ENCODE data around the gene ABAT.
"Not testable (repeated sequence)": the region's sequence is repeated elsewhere in the genome, so short reads cannot be mapped to it uniquely, and the experiment has no call there.

ABAT gene

DNA sequence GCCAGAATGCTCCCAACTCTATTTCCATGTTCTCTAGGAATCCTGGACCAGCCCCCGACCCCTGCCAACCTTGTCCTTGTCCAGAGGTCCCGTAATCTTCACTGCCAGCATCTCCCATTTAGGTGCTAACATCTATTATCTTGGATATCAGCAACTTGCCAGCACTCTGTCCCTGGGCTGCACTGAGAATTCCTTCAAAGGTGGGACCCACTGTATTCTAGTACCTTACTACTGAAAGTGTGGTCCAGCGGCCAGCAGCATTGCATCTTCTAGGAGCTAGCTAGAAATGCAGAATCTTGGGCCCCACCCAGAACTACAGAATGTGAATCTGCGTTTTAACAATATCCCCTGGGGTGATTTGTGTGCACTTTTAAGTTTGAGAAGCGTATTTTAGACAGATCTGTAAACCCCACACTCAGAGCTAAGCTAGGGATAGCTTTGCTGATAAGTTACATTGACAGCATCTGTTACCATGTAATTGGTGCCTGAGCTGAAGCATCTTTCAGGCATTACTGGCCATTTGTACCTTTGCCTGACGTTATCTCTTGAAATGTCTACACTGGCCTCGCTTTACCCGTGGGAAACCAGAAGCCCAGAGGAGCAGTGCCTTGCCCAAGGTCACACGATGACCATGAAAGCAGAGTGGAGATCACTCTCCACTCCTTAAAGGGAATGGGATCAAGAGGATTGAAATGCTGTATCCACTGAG is 8.3 kb downstream of the ABAT start:
- no peak for DNase-seq

DNA sequence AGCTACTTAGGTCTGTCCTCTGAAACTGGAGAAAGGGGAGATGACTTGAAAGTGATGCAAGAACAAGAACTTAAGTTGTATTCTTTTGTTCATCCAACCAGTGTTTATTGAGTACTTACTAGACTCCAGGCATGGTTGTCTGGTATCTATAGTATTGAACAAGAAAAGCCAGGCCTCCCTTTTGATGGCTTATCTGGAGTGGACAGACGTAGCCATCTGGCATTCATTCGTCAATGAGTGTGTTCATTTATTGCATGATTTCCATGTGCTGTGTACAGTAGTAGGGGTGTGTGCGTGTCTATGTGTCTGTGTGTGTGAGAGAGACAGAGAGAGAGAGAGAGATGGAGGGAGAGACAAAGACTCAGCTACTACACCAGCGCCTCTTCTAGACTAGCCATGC is 9.2 kb downstream of the ABAT start:
- DNase-seq: no peak

DNA sequence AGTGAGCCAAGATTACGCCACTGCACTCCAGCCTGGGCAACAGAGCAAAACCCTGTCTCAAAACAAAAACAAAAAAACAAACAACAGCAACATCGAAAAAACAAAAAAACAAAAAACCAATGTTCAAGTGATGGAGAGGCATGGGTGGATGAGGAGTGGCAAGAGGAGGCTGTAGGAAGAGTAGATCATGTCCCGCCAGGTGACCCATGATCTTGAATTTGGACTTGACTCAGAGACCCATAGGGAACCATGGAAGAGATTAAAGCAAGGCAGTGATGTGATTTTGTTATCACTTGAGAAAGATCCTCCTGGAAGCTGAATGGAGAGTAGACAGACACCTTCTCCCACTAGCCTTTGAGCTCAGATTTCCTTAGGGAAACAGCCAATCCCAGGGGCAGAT is 11.2 kb downstream of the ABAT start:
- no peak for DNase-seq

DNA sequence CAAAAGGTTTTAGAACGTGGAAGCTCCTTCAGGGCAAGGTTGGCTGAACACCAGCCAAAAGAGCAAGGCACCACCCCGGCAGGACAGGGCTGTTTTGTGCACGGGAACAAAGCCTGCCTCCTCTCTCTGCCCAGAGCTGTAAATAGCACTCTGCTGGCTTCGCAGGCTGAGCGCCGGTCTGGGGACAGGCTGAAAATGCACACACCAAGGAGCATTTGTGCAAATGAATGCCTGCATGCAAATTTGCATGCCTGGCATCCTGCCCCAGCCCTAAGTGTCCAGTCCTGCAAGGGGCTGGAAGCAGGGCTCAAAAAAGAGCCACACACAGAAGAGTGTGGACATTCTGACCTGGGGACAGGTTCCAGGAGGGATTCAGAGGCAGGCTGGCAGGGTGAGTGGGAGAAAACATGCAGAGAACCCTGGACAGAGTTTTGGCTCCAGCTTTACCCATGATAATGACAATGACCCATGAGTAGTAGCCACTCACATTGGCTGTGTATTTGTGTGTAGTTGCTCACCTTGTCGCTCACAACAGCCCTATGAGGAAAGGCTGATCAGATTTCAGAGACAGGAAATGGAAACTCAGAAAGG is 11.7 kb downstream of the ABAT start:
- DNase-seq: no peak

DNA sequence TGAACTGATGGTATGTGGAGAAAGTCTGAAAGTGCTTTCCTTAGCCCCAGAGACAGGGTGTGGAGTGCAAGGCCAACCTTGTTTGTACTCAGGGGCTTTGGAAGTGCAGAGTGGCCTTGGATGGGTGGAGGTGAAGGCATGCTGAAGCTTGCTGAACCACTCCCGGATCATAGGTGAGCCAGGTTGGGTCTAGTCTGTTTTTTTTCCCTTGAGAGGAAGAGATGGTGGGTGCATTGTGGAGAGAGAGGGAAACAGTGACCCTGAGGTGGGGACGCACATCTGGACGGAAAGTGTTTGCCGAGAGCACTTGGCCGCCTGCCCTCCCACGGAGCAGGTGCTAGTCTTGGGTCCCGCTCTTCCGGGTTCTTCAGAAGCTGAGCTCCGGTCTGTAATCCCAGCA is 12.5 kb downstream of the ABAT start:
- peak; percentile 36 for DNase-seq

DNA sequence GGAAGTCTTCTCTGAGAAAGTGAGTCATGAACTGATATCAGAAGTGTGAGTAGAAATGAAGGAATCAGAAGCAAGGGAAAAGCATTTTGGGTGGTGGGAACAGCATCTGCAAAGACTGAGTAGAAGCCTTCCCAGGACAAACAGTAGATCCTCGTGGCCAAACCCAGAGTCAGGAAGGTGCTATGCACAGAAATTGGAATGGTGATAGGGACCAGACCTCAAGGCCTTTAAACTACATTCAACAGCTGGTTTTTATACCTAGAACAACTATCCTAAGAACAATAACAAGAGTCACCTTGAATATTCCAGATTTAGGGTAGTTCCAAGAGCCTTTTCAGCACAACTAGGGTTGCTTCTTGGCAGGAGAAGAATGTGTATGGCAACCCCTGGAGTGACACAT is 15.3 kb downstream of the ABAT start:
- DNase-seq: no peak

DNA sequence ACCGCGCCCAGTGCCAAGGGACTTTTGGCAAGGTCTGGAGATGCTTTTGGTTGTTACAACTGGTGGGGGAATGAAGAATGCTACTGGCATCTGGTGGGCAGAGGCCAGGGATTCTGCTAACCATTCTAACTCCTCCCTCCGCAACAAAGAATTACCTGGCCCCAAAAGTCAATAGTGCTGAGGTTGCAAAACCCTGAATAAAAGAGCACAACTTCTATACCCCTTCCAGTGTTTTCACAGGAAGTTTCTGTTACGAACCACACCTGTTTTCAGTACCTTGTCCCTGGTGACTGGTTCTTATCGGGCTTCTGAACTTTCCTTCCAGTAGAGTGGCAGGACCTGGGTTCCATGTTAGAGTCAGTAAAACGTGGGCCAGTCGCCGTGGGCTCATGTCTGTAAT is 17.3 kb downstream of the ABAT start:
- no peak for DNase-seq

DNA sequence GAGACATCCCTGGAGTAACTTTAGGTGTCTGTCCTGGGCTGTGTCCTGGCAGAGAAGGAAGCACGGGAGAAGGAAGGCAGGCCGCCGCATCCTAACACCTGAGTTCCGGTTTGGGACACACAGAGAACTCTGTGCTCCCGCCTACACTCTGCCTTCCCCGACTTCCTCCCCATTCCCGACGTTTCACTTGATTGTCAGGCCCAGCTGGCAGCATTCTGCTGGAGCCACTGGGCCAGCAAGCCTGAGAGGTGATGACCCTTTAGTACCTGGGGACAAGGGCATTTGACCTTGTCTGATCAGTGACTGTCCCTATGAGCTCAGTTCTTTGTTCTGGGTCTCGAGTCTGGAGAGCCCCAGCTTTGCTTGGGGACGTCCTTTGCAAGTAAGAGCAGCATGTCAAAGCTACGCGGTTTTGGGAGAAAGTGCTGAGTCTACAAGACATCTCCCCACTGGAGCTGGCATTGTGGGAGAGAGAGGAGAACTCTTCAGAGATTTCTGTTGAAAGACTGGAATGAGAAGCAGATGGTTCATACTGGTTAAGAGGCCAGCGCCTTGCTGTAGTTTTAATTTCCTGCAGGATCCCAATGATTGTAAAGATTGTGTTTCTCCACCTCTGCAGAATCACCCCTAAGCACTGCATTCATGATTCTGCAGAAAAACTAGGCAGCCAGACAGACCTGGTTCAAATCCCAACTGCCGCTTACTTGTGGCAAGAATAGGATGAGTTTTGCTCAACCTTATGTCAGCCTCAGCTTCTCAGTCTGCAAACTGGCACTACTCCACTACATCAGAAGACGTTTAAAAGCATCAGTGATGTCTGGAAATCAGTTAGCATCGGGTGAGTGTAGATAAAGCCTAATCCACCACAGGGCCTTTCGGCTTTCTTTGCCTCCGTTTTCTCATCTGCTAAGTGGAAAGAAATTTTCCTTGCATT is 20.6 kb downstream of the ABAT start:
- DNase-seq: no peak

DNA sequence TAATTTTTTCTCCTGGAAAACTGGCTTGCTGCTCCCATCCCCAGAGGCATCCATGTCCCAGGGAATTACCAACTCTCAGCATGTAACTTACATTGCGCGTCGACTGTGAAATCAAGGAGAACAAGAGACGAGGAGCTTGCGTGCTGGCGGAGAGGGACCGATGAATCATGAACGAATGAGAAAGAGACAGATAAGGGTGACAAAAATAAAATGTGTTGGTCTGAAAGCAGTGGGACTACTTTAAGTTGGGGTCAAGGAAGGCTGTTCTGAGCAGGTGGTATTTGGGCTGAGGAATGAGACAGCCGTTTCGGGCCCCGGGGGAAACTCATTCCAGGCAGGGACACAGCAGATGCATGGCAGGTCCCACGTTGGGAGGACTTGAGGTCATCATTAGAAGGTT is 22.5 kb downstream of the ABAT start:
- DNase-seq: no peak

DNA sequence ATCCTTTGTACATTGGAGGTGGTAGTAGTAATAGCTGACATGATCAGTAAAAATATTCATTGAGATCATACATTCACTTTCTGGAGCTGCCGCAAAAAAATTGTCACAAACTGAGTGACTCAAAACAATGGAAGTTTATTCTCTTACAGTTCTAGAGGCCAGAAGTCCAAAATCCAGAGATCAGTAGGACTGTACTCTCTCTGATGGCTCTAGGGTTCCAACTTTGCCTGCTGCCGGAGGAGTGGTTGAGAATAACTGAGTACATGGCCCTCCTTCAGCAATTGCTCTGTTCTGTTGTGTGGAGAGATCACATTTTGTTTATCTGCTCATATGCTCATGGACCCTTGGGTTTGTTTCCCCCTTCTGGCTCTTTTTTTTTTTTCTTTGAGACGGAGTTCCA is 23.5 kb downstream of the ABAT start:
- no peak for DNase-seq

DNA sequence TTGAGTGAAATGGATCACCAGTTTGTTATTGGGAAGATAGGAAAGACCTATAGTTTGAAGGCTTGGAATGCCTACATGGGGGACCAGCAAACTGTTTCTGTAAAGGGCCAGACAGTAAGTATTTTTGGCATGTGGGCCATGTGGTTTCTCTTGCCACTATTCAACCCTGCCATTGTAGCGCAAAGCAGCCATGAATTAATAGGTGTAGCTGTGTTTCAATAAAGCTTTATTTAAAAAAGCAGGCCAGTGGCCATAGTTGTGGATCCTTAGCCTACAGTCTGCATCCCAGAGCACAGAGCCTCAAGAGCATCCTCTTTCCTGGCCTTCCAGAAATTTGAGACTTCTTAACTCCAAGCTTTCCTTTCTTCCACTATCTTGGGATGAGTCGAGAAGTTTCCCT is 29.3 kb downstream of the ABAT start:
- DNase-seq: no peak

DNA sequence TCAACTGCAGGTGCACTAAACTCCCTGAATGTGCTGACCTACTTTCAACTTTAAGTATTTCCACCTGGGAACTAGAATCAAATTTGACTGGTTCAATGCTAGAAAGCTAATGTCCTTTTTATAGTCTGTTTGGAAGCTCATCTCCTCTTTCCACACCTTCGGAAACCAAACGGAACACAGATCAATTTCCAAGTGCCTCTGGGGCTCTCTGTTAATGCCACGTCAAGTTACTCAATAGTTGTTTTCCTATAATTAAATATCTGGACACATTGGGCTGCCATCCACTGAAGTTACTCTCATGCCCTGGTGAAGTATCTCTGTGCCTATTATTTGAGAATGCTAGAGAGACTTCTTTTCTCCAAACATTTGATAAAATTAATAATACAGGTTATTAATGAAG is 29.7 kb downstream of the ABAT start:
- DNase-seq: no peak

DNA sequence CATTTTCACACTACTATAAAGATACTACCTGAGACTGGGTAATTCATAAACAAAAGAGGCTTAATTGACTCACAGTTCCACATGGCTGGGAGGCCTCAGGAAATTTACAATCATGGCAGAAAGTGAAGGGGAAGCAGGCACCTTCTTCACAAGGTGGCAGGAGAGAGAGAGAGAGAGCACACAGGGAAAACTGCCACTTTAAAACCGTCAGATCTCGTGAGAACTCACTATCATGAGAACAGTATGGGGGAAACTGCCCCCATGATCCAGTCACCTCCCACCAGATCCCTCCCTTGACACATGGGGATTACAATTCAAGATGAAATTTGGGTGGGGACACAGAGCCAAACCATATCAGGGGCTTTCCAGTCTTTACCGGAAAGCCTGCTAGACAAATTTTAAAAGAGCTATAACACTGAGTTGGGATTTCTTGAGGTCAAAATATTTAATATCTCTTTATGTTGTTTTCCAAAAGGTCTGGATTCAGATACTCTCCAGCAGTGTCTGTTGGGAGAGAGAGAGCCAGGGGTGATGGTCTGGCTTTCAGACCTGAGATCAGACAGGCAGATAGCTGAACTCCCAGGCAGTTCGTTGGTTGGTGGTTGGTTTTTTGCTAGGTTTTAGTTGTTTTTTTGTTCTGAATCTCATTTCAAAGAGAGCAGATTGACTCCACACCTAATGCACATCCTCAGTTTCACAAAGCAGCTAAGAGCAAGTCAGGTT is 30.8 kb downstream of the ABAT start:
- not testable (repeated sequence) for DNase-seq

DNA sequence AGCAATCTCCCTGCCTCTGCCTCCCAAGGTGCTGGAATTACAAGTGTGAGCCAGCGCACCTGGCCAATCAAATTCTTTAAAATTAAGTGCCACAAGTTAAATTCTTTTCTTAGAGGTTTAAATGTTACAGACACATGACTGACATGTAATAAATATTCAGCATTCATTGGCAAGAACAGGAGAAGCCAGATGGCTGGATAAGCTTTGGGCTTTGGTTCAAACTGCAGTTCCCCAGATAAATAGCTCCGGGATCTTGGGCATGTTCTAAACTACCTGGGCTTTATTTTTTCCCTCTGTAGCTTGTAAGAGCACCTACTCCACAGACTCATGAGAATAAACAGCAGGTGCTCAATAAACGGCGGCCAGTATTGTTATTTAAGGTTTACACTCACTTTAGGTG is 34.1 kb downstream of the ABAT start:
- DNase-seq: no peak

DNA sequence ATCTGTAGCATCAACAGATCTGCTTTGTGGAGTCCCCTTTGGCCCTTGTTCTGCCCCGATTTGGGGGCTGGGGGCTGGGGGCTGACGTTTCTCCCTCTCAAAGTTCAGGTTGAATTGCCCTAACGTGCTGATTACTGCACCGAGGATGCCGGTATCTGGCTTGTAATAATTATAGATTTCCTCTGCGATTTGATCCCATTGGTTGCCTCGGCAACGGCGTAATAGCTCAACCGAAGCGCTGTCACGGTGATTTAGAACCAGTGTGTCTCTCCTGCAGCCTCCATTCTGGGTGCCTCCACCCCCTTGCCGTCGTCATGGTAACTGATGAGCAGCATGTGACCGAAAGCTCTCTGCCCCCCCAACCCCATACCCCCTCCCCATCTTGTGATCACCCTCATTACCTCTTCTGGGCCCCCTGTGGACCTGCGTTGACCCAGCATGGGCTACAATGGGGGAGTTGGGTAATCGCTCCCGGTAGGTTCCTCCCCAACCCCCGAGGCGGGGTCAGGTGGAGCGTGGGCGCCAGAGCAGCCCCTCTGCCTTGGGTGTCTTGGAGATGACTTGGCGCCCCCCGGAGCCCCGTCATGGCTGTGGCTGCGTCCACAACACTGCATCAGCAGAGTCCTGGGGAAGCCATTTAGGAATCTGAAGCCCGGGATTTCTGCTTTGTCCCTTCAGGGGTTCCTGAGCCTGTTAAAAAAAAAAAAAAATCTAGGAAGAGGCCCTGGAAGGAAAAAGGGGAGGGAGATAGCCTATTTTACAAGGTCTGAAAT is 38.4 kb downstream of the ABAT start:
- peak; percentile 43 for DNase-seq

DNA sequence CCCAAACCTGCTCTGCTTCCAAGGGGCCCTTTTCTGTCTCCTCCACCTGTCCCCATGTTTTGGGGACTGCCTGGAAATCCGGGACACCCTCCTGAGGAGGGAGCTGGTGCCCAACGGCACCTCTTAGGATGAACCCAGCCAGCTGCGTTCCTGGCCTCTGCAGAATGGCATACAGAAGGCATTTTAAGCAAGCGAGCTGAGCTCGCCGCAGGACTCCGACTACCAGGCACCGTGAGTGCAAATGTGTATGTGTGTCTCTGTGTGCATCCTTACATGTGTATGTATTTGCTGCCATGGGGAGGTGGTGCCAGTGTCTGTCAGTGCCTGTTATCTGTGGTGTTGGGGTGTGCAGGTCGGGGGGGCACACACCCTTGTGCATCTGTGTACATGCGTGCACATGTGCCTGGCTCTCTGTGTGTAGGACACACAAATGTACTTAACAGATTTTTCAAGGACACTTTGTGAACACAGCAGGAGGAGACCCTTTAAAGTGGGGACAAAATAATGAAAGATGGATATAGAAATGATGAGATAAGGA is 39.3 kb downstream of the ABAT start:
- no peak for DNase-seq

DNA sequence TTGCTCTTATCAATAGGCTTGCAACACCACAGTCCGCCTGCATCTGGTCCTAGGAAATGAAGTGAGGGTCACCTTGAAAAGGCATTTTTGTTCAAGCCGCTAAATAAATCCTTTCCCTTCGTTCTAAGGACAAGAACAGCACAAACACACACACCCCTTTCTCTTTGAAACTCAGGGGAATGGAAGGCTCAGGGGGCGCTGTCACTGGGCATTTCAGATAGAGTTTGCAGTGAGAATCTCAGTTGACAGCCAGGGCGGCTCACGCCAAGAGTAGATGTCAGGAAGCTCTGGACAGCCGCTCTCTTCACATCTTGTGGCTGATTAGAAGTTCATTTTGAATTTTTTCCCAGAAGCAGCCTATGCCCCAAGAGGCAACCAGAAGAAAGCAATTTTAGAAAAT is 39.8 kb downstream of the ABAT start:
- DNase-seq: no peak

DNA sequence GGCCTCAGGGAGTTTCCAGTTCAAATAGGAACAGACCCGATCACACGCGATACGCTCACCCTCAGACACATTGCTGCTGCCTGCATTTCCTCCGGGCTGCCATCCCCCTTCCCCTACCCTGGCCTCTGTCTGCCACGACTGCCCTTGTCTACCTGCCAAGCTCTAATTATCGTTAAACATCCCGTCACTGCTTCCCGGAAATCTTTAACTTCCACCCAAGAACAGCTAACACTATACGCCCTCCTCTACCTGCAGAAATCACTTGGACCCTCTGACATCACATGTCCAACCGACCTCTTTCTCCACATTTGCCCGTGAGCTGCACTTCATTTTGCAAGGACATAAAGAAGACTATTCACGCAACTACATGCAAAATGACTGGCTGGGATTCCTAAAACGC is 40.4 kb downstream of the ABAT start:
- DNase-seq: peak; percentile 11

DNA sequence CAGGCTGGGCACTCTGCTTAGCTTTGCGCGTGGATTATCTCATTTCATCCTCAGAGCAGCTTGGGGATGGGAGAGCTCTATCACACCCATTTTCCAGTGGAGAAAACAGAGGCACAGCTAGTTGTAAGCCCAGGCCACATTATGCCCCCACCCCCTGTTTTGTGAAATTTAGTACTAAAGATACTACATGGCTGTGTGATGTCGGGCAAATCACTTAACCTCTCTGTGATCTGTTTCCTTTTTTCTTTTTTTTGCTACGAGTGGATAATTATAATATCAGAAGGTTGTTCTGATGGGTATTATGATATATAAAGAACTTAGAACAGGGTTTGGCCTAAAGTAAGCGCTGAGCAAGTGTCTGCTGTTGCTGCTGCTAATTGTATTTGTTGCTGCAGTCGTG is 41.6 kb downstream of the ABAT start:
- DNase-seq: no peak

DNA sequence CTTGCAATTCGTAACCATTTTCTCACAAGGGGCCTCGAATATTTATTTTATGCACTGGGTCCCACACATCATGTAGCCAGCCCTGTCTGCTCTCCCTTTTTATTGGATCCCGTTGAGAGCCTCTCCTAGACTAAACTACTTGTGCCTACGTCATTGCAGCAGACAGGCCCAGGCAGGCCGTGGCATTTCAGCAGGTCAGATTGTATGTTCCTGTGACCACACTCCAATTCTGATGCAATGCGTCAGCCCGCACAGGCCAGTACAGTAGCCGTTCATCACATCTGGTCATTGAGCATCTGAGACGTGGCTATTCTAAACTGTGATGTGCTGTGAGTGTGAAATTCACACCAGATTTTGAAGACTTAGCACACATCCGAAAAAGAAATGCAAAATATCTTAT is 42.2 kb downstream of the ABAT start:
- peak; percentile 95 for DNase-seq

DNA sequence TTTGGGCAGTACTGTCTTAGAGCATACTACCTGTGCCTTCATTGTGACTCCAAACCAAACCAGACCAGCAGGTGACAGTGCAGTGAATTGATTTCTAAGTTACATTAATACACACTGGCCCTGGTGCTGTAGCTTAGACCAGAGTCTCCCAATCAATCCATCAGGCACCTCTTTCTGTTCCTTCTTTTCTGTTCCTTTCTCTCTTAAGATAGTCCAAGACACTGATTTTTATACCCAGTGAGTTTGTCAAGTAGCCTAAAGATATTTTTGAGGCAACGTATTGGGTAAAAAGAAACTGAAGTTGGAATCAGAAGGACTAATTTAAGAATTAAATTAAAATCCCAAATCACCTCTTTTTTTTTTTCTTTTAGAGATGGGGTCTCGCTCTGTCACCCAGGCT is 43.1 kb downstream of the ABAT start:
- no peak for DNase-seq

DNA sequence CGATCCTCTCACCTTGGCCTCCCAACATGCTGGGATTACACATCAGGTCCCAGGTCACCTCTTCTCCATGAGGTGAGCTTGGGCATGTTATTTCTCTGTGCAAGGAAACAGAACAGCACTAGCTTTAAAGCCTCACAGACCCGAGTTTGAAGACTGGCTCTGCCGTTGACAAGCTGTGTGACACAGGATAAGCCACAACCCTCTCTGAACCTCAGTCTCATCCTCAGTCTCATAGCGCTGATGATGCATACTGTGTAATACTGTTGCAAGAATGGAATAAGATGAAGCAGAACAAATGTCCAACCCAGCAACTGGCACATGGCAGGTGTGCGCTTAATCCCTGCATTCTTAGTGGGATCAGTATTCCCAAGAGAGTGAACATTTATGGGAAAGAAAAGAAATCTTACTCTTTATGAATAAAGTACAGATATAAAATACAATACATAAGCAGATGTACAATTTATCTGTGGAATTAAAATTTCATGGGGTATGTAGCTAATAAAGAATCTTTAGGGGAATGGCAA is 43.5 kb downstream of the ABAT start:
- DNase-seq: no peak
